Measurements from ENCODE around the gene TIGD6.

The TIGD6 gene

DNA sequence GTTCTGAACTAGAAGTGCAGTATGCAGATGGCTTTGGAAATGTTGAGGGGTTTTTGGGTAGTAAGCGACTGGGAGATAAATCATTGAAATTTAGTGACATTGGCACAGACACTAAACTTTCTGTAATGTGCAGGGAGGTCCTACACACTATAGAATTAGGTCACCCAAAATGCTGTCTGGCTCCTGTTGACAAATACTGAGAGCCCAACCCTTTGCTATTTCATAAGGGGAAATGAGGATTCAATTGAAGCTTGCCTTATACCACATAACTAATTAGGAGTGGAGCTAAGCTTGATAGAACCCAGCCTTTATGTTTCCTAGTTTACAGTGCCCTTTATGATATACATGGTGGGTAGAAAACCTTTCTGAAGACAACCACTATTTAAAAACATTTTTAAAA, 22.7 kb upstream of the TIGD6 start:
- H3K9me3 Mint-ChIP-seq: no peaks in the 10 kb centered on the region
- DNase-seq (no peak), ATAC-seq (no peak)
- H3K4me3 Mint-ChIP-seq: no peak overlapping the region
- no peak overlapping the region for H3K27ac Mint-ChIP-seq
- no peaks in the 10 kb centered on the region for H3K27me3 Mint-ChIP-seq
- peaks cover 22% of the 10 kb centered on the region for H3K4me1 Mint-ChIP-seq

GRCh38 chr5:150022681-150023080, 22.2 kb upstream of the TIGD6 start:
- Mint-ChIP-seq H3K4me1 (peaks cover 22% of the 10 kb centered on the region), H3K27ac (no peak overlapping the region), H3K27me3 (no peaks in the 10 kb centered on the region), H3K9me3 (no peaks in the 10 kb centered on the region), H3K4me3 (no peak overlapping the region)
- no peak for ATAC-seq
- no peak for DNase-seq

DNA sequence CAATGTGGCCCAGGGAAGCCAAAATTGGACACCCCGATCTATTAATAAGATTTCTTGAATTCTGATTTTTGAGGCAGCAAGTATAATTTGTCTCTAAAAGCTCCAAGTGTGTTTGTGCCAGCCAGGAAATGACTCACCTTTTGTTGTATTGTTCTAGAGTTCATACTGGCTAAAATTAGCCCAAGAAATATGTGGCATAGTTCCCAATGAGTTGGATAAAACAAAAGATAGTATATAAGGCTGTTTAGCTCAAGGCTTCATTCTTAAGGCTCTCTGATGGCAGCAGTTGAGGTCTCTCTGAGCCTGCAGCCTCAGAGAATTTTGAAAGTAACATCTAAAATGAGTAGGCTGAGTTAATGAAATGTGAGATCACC, 21.7 kb upstream of the TIGD6 start:
- H3K27ac Mint-ChIP-seq: peak overlapping the region in 1 of 2 donors; percentile 1
- no peaks in the 10 kb centered on the region for H3K9me3 Mint-ChIP-seq
- H3K4me1 Mint-ChIP-seq: peaks cover 22% of the 10 kb centered on the region
- DNase-seq (no peak), ATAC-seq (no peak)
- H3K27me3 Mint-ChIP-seq: no peaks in the 10 kb centered on the region
- no peak overlapping the region for H3K4me3 Mint-ChIP-seq

DNA sequence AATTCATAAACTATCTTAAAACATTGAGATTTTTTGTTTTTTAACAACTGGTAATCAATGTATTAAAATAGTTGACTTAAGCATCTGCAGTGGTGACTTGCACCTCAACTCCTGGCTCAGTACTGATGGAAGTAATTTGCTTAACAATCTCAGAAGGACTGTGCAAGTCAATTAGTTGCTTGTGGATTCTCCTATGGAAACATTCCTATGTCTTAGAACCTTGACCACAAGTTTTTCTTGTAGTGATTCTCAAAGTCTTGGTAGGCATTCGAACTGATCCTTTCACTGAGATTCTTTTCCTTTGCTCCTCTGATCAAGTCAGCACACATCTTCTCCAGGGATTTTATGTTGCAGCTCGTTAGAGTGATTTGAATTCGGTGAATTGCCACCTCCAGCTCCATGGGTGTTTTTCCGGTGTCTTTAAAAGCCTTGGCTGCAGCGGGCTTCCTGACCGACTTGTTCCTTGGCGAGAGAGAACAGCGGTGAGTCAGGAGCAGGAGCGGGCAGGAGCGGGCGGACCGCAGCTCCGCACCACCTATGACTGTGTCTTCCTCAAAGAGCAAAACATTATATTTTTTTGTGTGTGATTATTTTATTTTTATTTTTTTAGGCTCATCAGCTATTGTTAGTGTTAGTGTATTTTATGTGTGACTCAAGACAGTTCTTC, 21.2 kb upstream of the TIGD6 start:
- H3K27me3 Mint-ChIP-seq: no peaks in the 10 kb centered on the region
- H3K27ac Mint-ChIP-seq: peak overlapping the region; percentile 1 to 50
- no peak overlapping the region for H3K4me3 Mint-ChIP-seq
- ATAC-seq (no peak), DNase-seq (no peak)
- peaks cover 22% of the 10 kb centered on the region for H3K4me1 Mint-ChIP-seq
- H3K9me3 Mint-ChIP-seq: no peaks in the 10 kb centered on the region

DNA sequence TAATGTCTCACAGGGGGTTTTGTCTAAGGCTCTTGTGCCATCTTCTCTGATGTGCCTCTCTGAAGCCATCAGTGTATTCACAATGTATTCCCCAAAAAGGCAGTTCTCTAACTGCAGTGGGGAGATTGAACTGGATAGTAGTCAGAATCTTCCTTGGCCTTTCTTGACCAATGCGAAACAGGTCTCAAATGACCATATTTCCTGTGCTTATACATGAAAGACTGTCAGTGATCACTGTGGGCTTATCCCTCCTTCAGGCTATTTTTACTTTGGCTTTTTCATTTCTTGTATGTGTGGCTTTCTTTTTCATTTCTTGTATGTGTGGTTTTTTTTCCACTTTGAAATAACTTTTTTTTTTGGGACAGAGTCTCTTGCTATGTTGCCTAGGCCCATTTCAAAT, 19.8 kb upstream of the TIGD6 start:
- H3K27me3 Mint-ChIP-seq: no peaks in the 10 kb centered on the region
- peak overlapping the region in 1 of 2 donors; percentile 86 for H3K27ac Mint-ChIP-seq
- DNase-seq: no peak
- H3K4me3 Mint-ChIP-seq: no peak overlapping the region
- H3K4me1 Mint-ChIP-seq: peaks cover 22% of the 10 kb centered on the region
- peak; percentile 23 for ATAC-seq
- H3K9me3 Mint-ChIP-seq: no peaks in the 10 kb centered on the region

DNA sequence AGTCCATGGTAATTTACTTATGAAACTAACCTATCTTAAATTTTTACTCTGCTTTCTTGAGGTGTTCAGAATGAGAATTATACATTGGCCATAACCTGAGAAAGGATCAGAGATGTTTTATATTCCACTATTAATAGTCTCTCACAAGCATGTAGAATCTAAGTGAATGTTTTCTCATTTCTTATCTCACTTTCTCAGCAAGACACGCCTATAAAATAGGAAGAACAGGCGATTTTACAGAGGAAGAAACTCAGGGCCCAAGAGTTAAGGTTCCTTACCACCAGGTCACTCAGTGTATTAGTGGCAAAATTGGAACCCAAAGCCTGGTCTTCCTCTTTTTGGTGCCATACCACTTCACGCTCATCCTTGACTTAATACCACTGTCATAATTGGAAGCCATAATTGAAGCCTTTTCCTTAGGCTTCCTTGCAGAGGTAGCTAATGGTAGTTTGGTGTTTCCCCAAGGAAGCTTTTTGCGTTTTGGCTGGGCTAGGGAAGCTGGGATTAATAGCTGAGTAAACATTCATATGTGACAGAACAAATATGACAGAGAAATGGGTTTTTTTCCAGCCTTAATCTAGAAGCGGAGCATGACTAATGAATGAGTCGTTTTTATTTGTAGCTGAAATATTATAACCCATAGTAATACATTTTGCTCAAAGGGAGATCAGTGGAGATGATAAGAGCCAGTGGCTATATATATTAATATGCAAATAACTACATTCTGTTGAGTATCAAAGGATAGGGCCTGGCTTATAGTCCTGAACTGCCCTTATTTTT, 17.0 kb upstream of the TIGD6 start:
- ATAC-seq (no peak), DNase-seq (no peak)
- Mint-ChIP-seq H3K27ac (peak overlapping the region in 1 of 2 donors; percentile 14), H3K4me1 (peaks cover 22% of the 10 kb centered on the region), H3K4me3 (no peak overlapping the region), H3K27me3 (no peaks in the 10 kb centered on the region), H3K9me3 (no peaks in the 10 kb centered on the region)

GRCh38 chr5:150016537-150016936, 16.1 kb upstream of the TIGD6 start:
- H3K9me3 Mint-ChIP-seq: no peaks in the 10 kb centered on the region
- H3K4me1 Mint-ChIP-seq: peaks cover 15% of the 10 kb centered on the region
- no peak overlapping the region for H3K27ac Mint-ChIP-seq
- H3K4me3 Mint-ChIP-seq: no peak overlapping the region
- no peak for ATAC-seq
- no peak for DNase-seq
- no peaks in the 10 kb centered on the region for H3K27me3 Mint-ChIP-seq

DNA sequence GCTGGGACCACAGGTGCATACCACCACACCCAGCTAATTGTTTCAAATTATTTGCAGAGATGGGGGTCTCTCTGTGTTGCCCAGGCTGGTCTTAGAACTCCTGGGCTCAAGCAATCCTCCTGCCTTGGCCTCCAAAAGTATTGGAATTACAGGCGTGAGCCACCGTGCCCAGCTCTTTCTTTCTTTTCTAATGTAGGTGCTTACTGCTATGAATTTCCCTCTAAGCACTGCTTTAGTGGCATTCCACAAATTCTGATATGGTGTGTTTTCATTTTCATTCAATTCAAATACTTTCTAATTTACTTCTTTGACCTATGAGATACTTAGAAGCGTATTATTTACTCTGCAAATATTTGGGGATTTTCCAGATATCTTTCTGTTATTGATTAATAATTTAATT, 15.0 kb upstream of the TIGD6 start:
- Mint-ChIP-seq H3K27me3 (no peaks in the 10 kb centered on the region), H3K4me3 (no peak overlapping the region), H3K27ac (no peak overlapping the region), H3K4me1 (peaks cover 11% of the 10 kb centered on the region), H3K9me3 (no peaks in the 10 kb centered on the region)
- DNase-seq: no peak
- ATAC-seq: no peak

DNA sequence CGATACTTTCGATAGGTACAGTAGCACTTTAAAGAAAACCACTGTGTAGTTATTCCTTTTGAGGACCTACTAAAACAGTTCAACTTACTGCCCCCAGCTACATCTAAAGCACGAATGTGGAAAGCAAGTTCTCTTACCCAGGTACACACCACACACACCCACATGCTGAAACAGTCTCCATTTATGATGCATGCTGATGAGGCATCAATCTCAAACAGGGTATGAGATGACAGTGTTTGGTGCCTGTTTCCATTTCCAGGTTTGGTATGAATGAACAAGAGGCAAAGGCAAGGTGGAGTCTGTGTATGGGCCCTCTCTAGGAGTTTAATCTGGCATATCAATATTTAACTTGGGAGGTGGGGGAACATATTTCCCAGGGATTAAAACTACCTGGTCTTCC, 14.0 kb upstream of the TIGD6 start:
- no peak overlapping the region for H3K27ac Mint-ChIP-seq

DNA sequence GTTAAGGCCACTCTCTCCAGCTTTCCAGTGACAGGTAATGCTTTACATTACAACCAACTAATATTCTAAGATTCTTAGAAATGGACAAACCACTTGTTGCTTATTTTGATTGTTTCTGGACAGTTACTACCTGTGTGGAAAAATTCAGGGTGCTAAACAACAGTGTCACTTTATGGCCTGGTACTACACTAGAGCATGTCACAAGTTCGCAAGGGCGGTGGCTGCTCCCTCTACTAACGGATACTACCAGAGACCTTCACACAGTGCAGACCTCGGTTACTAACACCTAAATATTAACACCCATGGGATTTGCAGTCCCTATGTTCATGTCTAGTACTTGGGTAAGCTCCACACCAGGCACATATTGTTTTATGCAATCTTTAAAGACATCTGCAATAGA, 13.5 kb upstream of the TIGD6 start:
- H3K9me3 Mint-ChIP-seq: no peaks in the 10 kb centered on the region
- H3K27ac Mint-ChIP-seq: no peak overlapping the region
- no peaks in the 10 kb centered on the region for H3K27me3 Mint-ChIP-seq
- ATAC-seq: no peak
- peaks cover under 1% of the 10 kb centered on the region for H3K4me1 Mint-ChIP-seq
- DNase-seq: no peak
- no peak overlapping the region for H3K4me3 Mint-ChIP-seq

More for the DNA sequence above, 14.0 kb upstream of the TIGD6 start:
- Mint-ChIP-seq H3K4me3 (no peak overlapping the region), H3K9me3 (no peaks in the 10 kb centered on the region), H3K27me3 (no peaks in the 10 kb centered on the region), H3K4me1 (peaks cover 4% of the 10 kb centered on the region)
- no peak for ATAC-seq
- DNase-seq: no peak

GRCh38 chr5:150009671-150010387, 9.4 kb upstream of the TIGD6 start:
- peaks cover 26% of the 10 kb centered on the region for H3K4me1 Mint-ChIP-seq
- H3K4me3 Mint-ChIP-seq: no peak overlapping the region
- peak overlapping the region; percentile 3 to 7 for H3K27ac Mint-ChIP-seq
- ATAC-seq: no peak
- H3K9me3 Mint-ChIP-seq: no peaks in the 10 kb centered on the region
- H3K27me3 Mint-ChIP-seq: no peaks in the 10 kb centered on the region
- DNase-seq: no peak

- peaks cover 41% of the 10 kb centered on the region for H3K4me1 Mint-ChIP-seq
- H3K9me3 Mint-ChIP-seq: no peaks in the 10 kb centered on the region
- DNase-seq (no peak), ATAC-seq (no peak)
- no peak overlapping the region for H3K27ac Mint-ChIP-seq
- no peak overlapping the region for H3K4me3 Mint-ChIP-seq
- H3K27me3 Mint-ChIP-seq: no peaks in the 10 kb centered on the region
Measured at GRCh38 chr5:150007050-150007449, 6.6 kb upstream of the TIGD6 start.

DNA sequence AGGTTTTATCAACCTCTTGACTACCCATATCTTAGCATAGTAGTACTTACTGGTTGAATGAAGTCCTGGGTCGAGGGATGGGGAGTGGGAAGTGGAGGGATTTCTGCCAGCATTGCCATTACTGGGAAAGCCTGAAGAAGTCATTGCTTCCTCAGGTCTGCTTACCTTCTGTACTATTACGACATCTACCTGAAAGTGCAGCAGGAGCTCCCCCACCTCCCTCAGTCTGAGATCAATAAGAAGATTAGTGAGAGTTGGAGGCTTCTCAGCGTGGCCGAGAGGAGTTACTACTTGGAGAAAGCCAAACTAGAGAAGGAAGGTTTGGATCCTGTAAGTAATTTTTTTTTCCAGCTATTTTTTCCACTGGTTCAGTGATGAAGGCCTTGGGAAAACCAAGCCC, 5.9 kb upstream of the TIGD6 start:
- H3K27me3 Mint-ChIP-seq: no peaks in the 10 kb centered on the region
- no peak overlapping the region for H3K4me3 Mint-ChIP-seq
- no peak for ATAC-seq
- peak overlapping the region in 1 of 2 donors; percentile 79 for H3K27ac Mint-ChIP-seq
- DNase-seq: no peak
- H3K9me3 Mint-ChIP-seq: no peaks in the 10 kb centered on the region
- H3K4me1 Mint-ChIP-seq: peaks cover 47% of the 10 kb centered on the region

DNA sequence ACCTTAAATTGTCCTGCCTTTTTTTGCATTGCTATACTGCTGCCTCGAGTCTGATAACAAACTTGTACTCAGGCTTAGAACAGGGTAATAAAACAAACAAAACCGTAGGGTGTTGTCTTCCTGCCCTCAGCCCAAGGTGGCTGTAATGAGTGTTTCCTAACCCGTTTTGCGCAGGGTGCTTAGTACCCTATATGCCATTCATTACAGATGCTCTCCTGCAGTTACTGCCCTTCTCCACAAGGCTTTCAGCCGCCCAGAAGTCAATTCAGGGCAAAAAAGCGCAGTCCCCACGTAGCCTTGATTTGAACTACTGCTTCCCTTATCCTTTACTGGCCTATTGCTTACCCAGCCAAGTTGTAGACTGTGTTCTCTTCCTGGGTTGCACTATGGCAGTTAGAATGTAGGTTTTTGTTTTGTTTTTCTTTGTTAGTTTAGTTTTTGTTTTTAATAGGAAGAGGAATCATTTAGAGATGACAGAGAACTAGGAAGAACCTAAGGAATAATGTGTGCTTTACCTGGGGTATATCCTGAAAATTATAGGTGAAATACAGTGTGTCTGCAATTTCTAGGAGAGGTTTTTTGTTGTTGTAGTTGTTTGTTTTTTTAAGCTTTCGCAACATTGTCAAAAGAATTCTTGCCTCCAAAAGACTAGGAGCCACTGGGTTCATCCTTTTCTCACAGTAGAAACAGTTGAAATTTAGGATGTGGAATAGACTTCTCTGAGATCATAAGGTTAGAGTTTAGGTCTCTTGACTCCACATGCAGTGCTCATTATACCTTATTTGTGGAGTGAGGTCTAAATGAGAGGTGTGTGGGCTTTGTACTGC, 1.4 kb upstream of the TIGD6 start:
- peak; percentile 79 for ATAC-seq
- Mint-ChIP-seq H3K4me3 (peak overlapping the region; percentile 78 to 92), H3K9me3 (no peaks in the 10 kb centered on the region), H3K27me3 (no peaks in the 10 kb centered on the region), H3K27ac (peak overlapping the region; percentile 55 to 96), H3K4me1 (peaks cover 50% of the 10 kb centered on the region)
- DNase-seq: peak; percentile 58 to 74

GRCh38 chr5:150000990-150001659, 671 bp upstream of the TIGD6 start:
- Mint-ChIP-seq H3K4me1 (peaks cover 42% of the 10 kb centered on the region), H3K27me3 (no peaks in the 10 kb centered on the region), H3K4me3 (peak overlapping the region; percentile 78 to 92), H3K9me3 (no peaks in the 10 kb centered on the region), H3K27ac (peak overlapping the region; percentile 55 to 96)
- ATAC-seq (peak; percentile 25), DNase-seq (peak in 1 of 2 donors; percentile 44)
